DLD1 (cell line): ENCODE measurements around the gene KISS1R.
"Not testable (repeated sequence)": the region's sequence is repeated elsewhere in the genome, so short reads cannot be mapped to it uniquely, and the experiment has no call there.

Experiments used
- in situ Hi-C: cut with HindIII; loops from 2 replicates; pipeline ENCODE4 v1.10.0; 2017; ENCODE audit warnings: low sequenced_read_pairs

KISS1R gene

GRCh38 chr19:917323-918151 lies at the start of gene KISS1R:
Gene KISS1R (plus strand): TSS chr19:917333. CDS start chr19:917503, 170 bp downstream.
- in situ Hi-C loops, result no loop called here

- in situ Hi-C loops, result no loop called here
Measured at GRCh38 chr19:867855-868457, 49.2 kb upstream of the KISS1R start.

DNA sequence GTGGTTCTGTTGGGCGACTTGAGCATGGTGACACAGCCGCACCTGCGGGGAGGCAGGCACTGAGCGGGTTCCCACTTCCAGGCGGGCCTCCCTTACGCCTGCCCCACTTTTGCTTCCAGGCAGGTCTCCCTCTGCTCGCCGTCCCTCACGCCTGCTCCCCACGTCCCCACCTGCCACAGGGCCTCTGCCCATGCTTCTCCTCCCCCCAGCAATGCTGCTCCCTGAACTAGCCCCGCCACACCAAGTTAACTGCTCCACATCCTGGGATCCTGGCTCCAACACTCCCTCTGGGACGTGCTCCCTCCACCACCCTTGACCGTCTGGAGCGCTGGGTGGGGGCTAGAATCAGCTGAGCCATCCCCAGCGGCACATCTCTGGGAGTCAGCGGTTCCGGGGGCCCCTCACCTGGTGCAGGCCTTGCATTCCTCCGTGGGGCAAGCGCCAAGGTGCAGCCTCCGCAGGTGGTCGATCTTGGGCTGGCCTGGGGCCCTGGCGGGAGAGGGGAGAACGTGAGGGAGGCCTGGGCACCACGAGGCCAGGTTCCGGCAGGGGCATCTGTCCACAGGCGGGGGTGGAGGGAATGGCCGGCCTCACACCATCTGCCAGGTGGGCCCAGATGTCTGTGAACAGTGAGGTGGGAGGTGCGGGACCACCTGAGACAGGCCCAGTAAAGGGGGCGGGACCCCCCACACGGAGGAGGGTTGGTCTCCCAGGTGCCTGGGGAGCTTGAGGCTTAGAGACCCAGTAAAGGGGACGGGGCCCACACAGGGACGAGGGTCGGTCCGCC lies 48.5 kb upstream of the KISS1R start:
- in situ Hi-C loops, result no loop called here

DNA sequence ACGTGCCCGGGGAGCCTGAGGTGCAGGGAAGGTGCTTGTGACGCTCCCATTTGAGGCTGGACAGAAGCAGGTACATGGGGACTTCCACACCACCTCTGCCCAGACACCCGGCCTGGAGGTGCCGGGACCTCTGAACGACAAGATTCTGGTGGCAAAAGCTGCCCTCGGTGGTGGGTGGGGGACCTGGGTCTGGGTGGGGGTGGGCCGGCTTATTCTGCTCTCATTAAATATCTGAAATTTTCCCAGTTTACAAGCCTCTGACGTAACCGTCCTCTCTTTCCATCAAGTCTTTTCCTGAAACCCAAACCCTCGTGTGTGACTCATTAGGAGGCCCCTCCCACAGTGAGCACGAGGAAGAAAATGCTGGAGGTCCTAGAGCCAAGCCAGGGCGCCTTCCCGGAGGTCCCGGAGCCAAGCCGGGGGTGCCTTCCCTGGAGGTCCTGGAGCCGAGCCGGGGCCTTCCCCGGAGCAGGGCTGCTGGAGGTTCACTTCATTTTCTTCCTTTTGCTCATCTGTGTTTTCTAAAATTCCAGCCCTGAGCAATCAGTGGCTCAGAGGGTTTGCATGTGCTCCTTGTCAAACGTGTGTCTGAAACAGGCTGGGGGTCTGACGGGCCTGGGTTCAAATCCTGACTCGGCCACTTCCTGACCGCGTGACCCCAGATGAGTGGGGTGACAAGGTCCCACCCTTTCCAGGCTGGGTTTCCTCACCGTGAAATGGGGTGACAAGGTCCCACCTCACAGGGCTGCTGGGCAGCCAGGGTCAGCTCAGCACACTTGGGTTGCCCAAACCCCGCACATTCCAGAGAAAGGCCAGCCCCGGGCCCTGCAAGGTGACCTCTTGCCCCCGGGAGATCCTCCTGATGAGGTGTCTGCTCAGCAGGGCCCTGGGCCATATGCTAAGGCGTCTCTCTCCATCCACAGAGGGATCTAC lies 47.6 kb upstream of the KISS1R start:
- in situ Hi-C loops, result no loop called here

GRCh38 chr19:870314-870713 lies 46.8 kb upstream of the KISS1R start:
- in situ Hi-C loops, result no loop called here

- in situ Hi-C loops, result no loop called here
Measured at GRCh38 chr19:870963-871401, 46.2 kb upstream of the KISS1R start.

- in situ Hi-C loops, result no loop called here
Measured at GRCh38 chr19:871446-872265, 45.5 kb upstream of the KISS1R start.

GRCh38 chr19:872266-872951 lies 44.7 kb upstream of the KISS1R start:
- in situ Hi-C loops, result no loop called here

DNA sequence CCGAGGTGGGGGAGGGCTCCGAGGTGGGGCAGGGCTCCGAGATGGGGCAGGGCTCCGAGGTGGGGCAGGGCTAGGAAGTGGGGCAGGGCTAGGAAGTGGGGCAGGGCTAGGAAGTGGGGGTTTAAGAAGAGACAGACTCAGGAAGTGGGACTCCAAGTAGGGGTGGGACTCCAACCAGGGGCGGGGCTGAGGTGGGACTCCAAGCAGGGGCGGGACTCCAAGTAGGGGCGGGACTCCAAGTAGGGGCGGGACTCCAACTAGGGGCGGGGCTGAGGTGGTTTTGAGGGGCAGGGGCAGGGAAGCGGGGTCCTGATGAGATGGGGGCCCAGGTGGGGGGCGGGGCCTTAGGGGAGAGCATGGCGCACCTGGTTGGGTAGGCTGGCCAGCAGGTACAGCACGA lies 44.0 kb upstream of the KISS1R start:
- in situ Hi-C loops, result no loop called here

DNA sequence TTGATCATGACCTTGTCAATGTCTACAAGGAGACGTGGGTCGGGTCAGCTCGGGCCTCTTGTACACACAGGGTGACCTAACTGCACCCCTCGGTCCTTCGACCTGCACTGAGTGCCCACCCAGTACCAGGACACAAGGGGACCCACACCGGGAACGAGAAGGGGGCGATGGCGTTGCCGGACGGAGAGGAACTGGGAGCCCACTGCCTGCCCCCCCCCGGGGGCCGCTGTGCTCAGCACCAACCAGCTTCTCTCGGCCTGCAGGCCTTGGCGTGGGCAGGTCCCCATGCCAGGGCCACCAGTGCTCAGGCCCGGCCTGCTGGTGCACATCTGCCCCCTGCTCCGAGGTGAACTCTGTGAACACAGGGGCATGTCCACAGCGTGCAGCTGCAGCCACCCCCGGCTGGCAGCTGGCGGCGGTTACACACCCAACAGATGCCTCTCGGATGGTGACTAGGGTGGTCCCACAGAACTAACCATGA lies 43.5 kb upstream of the KISS1R start:
- in situ Hi-C loops, result no loop called here

GRCh38 chr19:875265-875879 lies 41.8 kb upstream of the KISS1R start:
- in situ Hi-C loops, result no loop called here

DNA sequence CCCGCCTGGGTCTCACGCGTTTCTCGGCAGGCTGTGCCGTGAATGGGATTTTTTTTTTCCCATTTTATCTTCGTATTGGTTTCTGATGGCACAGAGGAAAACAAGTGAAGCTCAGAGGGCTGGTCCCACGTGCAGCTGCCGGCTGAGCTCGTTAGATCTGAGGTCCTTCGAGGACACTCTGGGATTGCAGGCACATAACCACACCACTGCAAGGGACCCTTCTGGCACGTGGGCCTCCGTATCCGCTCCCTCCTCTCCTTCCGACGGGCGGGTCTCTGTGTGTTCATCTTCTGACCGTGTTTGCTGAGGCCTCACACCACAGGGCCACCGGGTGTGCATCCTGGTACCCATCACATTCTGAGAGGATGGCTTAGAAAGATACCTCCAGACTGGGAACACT lies 41.0 kb upstream of the KISS1R start:
- in situ Hi-C loops, result no loop called here

DNA sequence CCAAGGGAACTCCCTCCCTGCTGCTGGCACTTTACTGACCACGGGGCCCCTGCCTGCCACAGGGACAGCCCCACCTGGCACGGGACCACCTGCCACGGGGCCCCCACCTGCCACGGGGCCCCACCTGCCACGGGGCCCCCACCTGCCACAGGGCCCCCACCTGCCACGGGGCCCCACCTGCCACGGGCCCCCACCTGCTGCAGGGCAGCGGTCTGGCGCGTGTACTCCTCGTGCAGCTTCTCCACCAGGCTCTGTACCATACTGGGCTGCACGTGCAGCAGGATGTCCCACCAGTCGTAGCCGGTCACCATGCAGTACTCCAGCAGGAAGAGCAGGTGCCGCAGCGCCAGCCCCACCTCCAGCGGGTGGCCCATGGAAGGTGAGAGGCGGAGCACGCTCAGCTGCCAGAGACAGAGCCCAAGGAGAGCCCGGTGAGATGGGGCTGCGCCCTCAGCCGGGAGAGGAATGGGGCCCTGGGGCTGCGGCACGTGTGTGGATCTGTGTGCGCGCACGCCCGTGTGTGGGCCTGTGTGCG lies 40.3 kb upstream of the KISS1R start:
- in situ Hi-C loops, result no loop called here

DNA sequence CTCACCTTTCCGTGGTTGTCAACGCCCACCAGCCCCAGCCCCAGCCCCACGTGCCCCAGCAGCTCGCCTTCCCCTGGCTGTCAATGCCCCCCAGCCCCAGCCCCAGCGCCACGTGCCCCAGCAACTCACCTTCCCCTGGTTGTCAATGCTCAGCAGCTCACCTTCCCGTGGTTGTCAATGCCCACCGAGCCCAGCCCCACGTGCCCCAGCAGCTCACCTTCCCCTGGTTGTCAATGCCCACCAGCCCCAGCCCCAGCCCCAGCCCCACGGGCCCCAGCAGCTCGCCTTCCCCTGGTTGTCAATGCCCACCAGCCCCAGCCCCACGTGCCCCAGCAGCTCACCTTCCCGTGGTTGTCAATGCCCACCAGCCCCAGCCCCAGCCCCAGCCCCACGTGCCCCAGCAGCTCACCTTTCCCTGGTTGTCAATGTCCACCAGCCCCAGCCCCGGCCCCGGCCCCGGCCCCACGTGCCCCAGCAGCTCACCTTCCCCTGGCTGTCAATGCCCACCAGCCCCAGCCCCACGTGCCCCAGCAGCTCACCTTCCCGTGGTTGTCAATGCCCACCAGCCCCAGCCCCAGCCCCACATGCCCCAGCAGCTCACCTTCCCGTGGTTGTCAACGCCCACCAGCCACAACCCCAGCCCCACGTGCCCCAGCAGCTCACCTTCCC lies 39.0 kb upstream of the KISS1R start:
- in situ Hi-C loops, result not testable (repeated sequence)

DNA sequence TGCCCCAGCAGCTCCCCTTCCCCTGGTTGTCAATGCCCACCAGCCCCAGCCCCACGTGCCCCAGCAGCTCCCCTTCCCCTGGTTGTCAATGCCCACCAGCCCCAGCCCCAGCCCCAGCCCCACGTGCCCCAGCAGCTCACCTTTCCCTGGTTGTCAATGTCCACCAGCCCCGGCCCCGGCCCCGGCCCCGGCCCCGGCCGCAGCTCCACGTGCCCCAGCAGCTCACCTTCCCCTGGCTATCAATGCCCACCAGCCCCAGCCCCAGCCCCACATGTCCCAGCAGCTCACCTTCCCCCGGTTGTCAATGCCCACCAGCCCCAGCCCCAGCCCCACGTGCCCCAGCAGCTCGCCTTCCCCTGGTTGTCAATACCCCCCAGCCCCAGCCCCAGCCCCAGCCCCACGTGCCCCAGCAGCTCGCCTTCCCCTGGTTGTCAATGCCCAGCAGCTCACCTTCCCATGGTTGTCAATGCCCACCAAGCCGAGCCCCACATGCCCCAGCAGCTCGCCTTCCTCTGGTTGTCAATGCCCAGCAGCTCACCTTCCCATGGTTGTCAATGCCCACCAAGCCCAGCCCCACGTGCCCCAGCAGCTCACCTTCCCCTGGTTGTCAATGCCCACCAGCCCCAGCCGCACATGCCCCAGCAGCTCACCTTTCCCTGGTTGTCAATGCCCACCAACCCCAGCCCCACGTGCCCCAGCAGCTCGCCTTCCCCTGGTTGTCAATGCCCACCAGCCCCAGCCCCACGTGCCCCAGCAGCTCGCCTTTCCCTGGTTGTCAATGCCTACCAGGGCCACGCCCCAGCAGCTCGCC lies 38.2 kb upstream of the KISS1R start:
- in situ Hi-C loops, result not testable (repeated sequence)

GRCh38 chr19:879711-880438 lies 37.3 kb upstream of the KISS1R start:
- in situ Hi-C loops, result no loop called here
